ENCODE data around the gene UBE2L3.
"Not testable (repeated sequence)": the region's sequence is repeated elsewhere in the genome, so short reads cannot be mapped to it uniquely, and the experiment has no call there.

The UBE2L3 gene

DNA sequence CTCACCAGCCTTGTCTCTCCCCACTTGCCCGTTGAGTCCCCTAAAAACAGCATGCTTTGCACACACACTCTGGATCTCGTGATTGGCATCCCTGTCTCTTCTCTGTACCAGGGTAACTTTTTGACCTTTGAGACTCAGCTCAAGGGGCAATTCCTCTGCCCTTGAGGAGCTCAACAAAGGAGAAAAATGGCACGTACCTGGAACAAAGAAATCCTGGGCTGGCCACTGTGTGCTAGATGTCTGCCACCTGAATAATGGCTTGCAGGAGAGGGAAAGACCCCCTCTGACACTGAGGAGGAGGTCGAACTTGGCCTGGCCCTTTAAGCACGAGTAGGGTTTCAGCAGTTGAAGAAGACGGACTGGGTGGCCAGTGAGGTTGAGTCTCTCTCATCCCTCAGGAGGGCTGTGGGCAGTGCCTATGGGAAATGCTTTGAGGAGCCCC, 5.8 kb downstream of the UBE2L3 start:
- no peak for DNase-seq

- no peak for DNase-seq
Observed at GRCh38 chr22:21573750-21574494, 6.4 kb downstream of the UBE2L3 start.

DNA sequence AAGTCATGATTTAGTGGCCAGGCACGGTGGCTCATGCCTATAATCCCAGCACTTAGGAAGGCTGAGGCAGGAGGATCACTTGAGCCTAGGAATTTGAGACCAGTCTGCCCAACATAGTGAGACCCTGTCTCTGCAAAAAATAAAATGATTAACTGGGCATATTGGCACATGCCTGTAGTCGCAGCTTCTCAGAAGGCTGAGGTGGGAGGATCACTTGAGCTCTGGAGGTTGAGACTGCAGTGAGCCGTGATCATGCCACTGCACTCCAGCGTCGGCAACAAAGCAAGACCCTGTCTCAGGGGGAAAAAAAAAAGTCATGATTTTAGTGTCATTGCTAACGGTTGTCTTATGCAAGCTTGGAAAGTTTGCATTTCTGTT, 11.9 kb downstream of the UBE2L3 start:
- no peak for DNase-seq

DNA sequence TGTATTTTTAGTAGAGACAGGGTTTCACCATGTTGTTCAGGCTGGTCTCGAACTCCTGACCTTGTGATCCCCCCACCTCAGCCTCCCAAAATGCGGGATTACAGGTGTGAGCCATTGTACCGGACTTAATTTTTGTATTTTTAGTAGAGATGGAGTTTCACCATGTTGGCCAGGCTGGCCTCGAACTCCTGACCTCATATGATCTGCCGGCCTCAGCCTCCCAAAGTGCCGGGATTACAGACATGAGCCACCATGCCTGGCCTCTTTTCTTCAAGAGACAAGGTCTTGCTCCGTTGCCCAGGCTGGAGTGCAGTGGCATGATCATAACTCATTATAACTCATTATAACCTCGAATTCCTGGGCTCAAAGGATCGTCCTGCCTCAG, 13.1 kb downstream of the UBE2L3 start:
- DNase-seq, result not testable (repeated sequence)

DNA sequence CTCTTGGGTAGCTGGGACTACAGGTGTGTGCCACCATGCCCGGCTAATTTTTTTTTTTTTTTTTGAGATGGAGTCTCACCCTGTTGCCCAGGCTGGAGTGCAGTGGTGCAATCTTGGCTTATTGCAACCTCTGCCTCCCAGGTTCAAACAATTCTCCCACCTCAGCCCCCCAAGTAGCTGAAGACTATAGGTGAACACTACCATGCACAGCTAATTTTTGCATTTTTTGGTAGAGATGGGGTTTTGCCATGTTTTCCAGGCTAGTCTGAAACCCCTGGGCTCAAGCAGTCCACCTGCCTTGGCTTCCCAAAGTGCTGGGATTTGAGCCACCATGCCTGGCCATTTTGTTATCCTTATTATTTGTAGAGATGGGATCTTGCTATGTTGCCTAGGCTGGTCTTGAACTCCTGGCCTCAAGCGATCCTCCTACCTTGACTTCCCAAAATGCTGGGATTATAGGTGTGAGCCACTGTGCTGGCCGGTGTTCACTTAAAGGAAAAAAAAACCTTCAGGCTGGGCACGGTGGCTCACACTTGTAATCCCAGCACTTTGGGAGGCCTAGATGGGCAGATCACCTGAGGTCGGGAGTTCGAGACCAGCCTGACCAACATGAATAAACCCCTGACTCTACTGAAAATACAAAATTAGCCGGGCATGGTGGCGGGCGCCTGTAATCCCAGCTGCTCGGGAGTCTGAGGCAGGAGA, 13.6 kb downstream of the UBE2L3 start:
- not testable (repeated sequence) for DNase-seq

- DNase-seq, result no peak
Observed at GRCh38 chr22:21582801-21583740, 15.6 kb downstream of the UBE2L3 start.

GRCh38 chr22:21585389-21585788, 17.9 kb downstream of the UBE2L3 start:
- no peak for DNase-seq

DNA sequence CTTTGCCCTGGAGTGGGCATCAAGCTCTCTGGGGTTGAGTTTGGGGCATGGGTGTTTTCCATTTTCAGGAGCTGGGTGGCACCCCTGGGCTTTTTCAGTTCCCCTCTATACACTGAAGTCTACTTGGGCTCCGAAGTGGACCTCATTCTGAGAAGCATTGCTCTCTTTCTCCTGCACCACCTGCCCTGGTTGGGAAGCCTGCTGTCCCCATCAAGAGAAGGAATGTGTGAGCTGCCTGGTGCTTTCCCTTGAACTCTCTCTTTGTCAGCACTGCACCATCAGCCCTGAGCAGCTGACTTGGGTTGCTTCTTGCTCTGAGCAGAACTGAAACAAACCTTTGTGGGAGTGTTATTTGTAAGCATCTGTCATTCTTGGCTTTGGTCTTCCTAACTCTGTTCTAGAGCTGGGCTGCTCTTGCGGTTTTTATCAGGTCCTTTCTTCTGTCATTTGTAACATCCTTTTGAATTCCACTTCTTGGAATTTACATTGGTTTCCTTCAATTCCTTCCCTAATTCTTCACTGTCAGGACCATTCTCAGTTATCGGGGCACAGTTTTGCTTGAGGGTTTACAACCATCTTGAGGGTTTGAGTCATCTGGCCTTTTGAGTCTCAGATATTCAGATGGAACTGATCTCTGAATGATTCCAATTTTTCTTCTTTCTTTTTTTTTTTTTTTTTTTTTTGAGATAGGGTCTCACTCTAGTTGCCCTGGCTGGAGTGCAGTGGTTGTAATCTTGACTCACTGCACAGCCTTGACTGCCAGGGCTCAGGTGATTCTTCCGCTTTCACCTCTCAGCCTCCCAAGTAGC, 20.5 kb downstream of the UBE2L3 start:
- peak; percentile 11 to 30 for DNase-seq

- no peak for DNase-seq
Observed at GRCh38 chr22:21589396-21589795, 21.9 kb downstream of the UBE2L3 start.

GRCh38 chr22:21590809-21591641, 23.5 kb downstream of the UBE2L3 start:
- no peak for DNase-seq

GRCh38 chr22:21591695-21592094, 24.2 kb downstream of the UBE2L3 start:
- DNase-seq, result no peak

DNA sequence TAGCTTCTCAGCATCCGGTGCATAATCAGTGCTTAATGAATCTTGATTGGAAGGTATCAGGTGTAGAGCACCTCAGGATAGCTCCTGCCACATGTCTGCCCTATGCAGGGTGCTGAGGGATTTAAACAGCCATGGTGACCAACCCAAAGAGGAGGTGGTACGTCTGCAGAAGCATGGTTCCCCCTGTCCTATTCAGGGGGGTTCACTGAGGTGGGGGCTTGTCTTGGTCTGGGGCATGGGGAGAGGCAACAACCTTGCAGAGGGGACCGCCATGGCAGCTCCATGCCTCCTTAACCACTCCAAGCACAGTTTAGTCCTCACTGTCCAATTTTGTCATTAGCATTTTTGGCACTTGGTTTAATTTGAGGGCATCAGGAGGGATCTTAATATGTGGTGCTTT, 24.9 kb downstream of the UBE2L3 start:
- no peak for DNase-seq

- DNase-seq, result no peak
Observed at GRCh38 chr22:21593406-21594232, 26.1 kb downstream of the UBE2L3 start.

DNA sequence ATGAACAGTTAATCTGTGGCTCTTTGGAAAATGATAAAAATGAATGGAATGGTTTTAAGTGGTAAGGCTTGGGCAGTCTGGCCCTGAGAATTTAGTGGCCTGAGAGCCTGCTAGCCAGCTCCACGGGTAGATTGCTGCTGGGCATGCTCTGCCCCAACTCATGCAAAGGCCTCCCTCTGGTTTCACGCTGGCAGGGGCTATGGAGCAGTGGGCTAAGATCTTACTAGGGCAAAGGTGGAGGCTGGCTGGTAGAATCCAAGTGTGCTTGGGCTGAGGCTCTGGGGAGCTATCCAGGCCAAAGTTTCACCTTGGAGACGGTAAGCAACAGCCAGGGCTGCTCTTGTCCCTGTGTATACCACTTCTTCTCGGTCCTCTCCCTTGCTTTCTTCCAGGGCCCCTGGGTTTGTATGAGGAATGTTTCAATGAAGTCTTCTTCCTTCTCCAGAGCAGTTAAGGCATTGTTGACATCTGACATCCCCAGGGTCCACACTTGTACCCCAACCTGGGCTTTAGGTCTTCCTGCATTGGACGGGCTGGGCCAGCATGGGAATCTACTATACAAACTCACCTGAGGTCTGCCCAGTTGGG, 27.4 kb downstream of the UBE2L3 start:
- no peak for DNase-seq

DNA sequence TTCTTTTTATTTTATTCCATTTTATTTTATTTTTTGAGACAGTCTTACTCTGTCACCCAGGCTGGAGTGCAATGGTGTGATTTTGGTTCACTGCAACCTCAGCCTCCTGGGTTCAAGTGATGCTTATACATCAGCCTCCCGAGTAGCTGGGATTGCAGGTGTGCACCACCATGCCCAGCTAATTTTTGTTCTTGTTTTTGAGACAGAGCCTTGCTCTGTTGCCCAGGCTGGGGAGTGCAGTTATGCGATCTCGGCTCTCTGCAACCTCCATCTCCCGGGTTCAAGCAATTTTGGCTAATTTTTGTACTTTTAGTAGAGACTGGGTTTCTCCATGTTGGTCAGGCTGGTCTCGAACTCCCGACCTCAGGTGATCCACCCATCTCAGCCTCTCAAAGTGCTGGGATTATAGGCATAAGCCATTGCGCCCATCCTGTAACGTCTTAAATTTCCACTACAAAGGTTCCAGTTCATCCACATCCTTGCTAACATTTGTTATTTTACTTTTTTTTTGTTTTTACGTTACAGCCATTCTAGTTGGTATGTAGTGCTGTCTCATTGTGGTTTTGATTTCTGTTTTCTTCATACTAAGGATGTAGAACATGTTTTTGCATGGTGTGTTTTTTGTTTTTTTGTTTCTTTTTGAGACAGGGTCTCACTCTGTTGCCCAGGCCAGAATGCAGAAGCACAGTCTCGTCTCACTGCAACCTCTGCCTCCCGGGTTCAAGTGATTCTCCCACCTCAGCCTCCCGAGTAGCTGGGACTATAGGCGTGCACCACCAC, 29.0 kb downstream of the UBE2L3 start:
- not testable (repeated sequence) for DNase-seq

- DNase-seq, result no peak
Observed at GRCh38 chr22:21598302-21598701, 30.8 kb downstream of the UBE2L3 start.

GRCh38 chr22:21599053-21599893, 31.8 kb downstream of the UBE2L3 start:
- DNase-seq, result no peak

DNA sequence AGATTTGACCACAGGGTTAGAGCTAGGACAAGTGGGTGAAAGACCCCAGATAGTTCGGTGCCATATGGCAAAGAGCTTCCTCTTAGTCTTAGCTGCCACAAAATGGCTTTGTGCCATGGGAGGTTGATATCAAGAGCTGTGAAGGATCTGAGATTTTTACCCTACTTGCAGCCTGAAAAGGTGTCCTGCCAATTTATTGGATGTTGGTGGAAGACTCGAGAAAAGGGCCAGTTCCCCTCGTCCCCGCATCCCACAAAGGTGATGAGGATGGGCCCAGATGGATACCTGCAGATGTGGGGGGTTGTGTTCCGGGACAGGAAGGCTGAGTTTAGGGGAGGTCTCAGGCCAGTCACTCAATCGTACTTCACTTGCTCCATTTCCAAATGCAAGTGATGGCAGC, 35.1 kb downstream of the UBE2L3 start:
- no peak for DNase-seq

All from stimulated activated CD4-positive, alpha-beta T cell treated with anti-CD3 and anti-CD28 coated beads, Interleukin-4, amount 100 ng/mL, for 4 hours (primary cell).